Neural progenitor cell (in vitro differentiated cells): ENCODE results near the gene SPART.

ENCODE experiments used
- EZH2phosphoT487 ChIP-seq: fragments of 200-600 bp; sonication (generic); IDR thresholded peaks from 2 replicates; pipeline ENCODE4 v1.6.1; 2017; ENCODE audit warnings: antibody characterized with exemption
- TF ChIP-seq, protein P1 (sequence below): fragments of 200-600 bp; sonication (generic); IDR thresholded peaks from 2 replicates; pipeline ENCODE4 v1.5.1; 2017; ENCODE audit warnings: antibody characterized with exemption, mild to moderate bottlenecking

DNA sequence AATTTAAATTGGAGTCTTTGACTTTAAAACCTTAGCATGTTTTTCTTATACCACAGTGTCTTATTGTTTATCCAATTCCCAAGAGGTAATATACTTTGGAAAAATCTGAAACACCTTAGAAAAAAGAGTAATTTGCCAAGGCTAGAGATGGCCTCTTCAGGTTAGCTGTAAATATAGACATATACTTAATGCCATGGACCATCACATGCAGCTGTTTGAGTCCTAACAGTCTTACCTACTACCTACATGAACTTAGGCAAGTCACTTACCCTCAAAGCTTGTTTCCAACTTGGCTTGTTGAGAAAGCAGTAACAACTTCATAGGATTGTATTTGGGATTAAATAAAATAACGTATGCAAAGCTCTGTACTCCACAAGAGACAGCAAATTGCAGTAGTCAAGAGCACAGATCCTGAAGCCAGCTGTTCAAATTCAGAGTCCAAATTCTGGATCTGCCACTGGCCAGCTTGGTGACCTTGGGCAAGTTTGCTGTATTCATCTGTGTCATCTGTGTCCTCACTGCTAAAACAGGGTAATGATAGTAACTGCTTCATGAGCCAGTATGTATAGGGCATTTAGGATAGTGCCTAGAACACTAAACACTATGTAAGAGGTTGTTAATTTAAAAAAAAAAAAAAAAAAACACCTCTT is 13.2 kb upstream of the SPART start:
- no peak for TF ChIP-seq EZH2phosphoT487
- TF ChIP-seq, protein P1, sequence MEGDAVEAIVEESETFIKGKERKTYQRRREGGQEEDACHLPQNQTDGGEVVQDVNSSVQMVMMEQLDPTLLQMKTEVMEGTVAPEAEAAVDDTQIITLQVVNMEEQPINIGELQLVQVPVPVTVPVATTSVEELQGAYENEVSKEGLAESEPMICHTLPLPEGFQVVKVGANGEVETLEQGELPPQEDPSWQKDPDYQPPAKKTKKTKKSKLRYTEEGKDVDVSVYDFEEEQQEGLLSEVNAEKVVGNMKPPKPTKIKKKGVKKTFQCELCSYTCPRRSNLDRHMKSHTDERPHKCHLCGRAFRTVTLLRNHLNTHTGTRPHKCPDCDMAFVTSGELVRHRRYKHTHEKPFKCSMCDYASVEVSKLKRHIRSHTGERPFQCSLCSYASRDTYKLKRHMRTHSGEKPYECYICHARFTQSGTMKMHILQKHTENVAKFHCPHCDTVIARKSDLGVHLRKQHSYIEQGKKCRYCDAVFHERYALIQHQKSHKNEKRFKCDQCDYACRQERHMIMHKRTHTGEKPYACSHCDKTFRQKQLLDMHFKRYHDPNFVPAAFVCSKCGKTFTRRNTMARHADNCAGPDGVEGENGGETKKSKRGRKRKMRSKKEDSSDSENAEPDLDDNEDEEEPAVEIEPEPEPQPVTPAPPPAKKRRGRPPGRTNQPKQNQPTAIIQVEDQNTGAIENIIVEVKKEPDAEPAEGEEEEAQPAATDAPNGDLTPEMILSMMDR, result no peak
